Left lung (tissue), 10 donors: Measurements from ENCODE around the gene SBNO2. TPM values are rescaled to one million over a fixed set of nuclear protein-coding genes. Genes with fewer than 3 reads are reported as not detected.

Experiments
- ATAC-seq: fragments of 200-7000 bp; cut with Tn5 transposase; one replicate; pipeline ENCODE4 v1.9.1; 2020; ENCODE audit warnings: moderate library complexity
- DNase-seq, 4 donors: peaks; one replicate each; pipeline ENCODE4 v3.0.0-alpha.2; 2013 to 2020
- H3K27ac ChIP-seq, 2 donors: fragments of 200-600 bp; sonication (generic) in 1 of 2; one replicate each; pipeline versions ENCODE4 v1.5.0 to v1.8.0; 2020 to 2021
- H3K27me3 ChIP-seq, 2 donors: fragments of 200-600 bp; sonication (generic) in 1 of 2; one replicate each; pipeline versions ENCODE4 v1.5.0 to v1.8.0; 2020 to 2021
- H3K36me3 ChIP-seq, 2 donors: fragments of 200-600 bp; sonication (generic) in 1 of 2; one replicate each; pipeline versions ENCODE4 v1.5.0 to v1.8.0; 2020 to 2021
- H3K4me1 ChIP-seq, 2 donors: fragments of 200-600 bp; one replicate each; pipeline ENCODE4 v1.8.0; 2021
- H3K4me3 ChIP-seq, 2 donors: fragments of 200-600 bp; sonication (generic) in 1 of 2; one replicate each; pipeline versions ENCODE4 v1.5.0 to v1.8.0; 2020 to 2021; ENCODE audit warnings: mild to moderate bottlenecking in 1 of 2
- H3K9me3 ChIP-seq, 2 donors: fragments of 200-600 bp; sonication (generic) in 1 of 2; one replicate each; pipeline versions ENCODE4 v1.5.0 to v1.8.0; 2020 to 2021
- CTCF ChIP-seq, 2 donors: fragments of 200-600 bp; sonication (generic) in 1 of 2; IDR thresholded peaks; one replicate each; pipeline versions ENCODE4 v1.5.0 to v1.8.0; 2021; ENCODE audit warnings: antibody characterized with exemption in 2 of 2
- intact Hi-C, 2 donors: fragments of 100-400 bp; cut with DNase I; formaldehyde crosslinking; loops; one replicate each; pipeline versions ENCODE4 v1.11.2 to v1.14.2; 2022
- polyA plus RNA-seq, 6 donors: library from polyadenylated mRNA; unstranded; fragments of 120-200 nt; gene quantifications; one replicate each; pipeline ENCODE4 v1.2.1, GENCODE V29; 2013; ENCODE audit not compliant: insufficient read length in 6 of 6
- total RNA-seq, 2 donors: library from RNA; stranded (reverse); fragmentation: NEBNext Ultra II Directional; extraction: Animal tissue kit (Norgen Biotek cat#: 25700); gene quantifications; one replicate each; pipeline ENCODE4 v1.2.1, GENCODE V29; 2021
- donor health status: DM: no; HTN: yes; CAD: no.
- donor health status: DM: no; HTN: no; CAD: no.

Gene SBNO2
- total and polyA plus RNA-seq, 8 donors = 17.9 to 119 (median 23.7) TPM

- no peak for TF ChIP-seq CTCF (IDR thresholded peaks at IDR 0.05)
- Histone ChIP-seq H3K27me3 (no peaks in the 10 kb centered on the region), H3K9me3 (peaks cover 0 to 1% of the 10 kb centered on the region in 2 donors), H3K4me3 (peak overlapping the region in 1 of 2 donors; percentile 20), H3K4me1 (peaks cover 46 to 84% of the 10 kb centered on the region in 2 donors), H3K36me3 (peaks cover 0 to 6% of the 10 kb centered on the region in 2 donors), H3K27ac (peak overlapping the region; percentile 93 to 97)
- ATAC-seq (no peak), DNase-seq (peak in 1 of 4 donors; percentile 75)
- intact Hi-C loops = no loop called here
These were observed 72.8 kb downstream of the SBNO2 start for GRCh38 chr19:1101337-1101698.

GRCh38 chr19:1098177-1099051 is 75.7 kb downstream of the SBNO2 start:
- peak in 1 of 4 donors; percentile 83 for DNase-seq
- intact Hi-C loops = no loop called here
- peaks cover 0 to 4% of the 10 kb centered on the region in 2 donors for H3K36me3 ChIP-seq
- no peaks in the 10 kb centered on the region for H3K27me3 ChIP-seq
- peaks cover 45 to 85% of the 10 kb centered on the region in 2 donors for H3K4me1 ChIP-seq
- peaks cover 0 to 1% of the 10 kb centered on the region in 2 donors for H3K9me3 ChIP-seq
- peak; percentile 41 for ATAC-seq
- peak overlapping the region; percentile 79 to 97 for H3K27ac ChIP-seq
- no peak overlapping the region for H3K4me3 ChIP-seq
- no peak for TF ChIP-seq CTCF (IDR thresholded peaks at IDR 0.05)

- H3K36me3 ChIP-seq = peaks cover 0 to 10% of the 10 kb centered on the region in 2 donors
- DNase-seq = no peak
- peaks cover 0 to 1% of the 10 kb centered on the region in 2 donors for H3K9me3 ChIP-seq
- intact Hi-C loops = no loop called here
- peak; percentile 23 for ATAC-seq
- H3K27me3 ChIP-seq = no peaks in the 10 kb centered on the region
- H3K4me3 ChIP-seq = no peak overlapping the region
- H3K27ac ChIP-seq = peak overlapping the region; percentile 75 to 97
- no peak for TF ChIP-seq CTCF (IDR thresholded peaks at IDR 0.05)
- H3K4me1 ChIP-seq = peaks cover 39 to 85% of the 10 kb centered on the region in 2 donors
These were observed 76.3 kb downstream of the SBNO2 start for GRCh38 chr19:1097810-1098176.

GRCh38 chr19:1094978-1095701 is 78.9 kb downstream of the SBNO2 start, which contains the start of gene POLR2E:
TSS of gene POLR2E (minus strand) at chr19:1095375. CDS start at chr19:1095315, 60 bp downstream.
- Histone ChIP-seq H3K9me3 (peaks cover 0 to 1% of the 10 kb centered on the region in 2 donors), H3K27ac (peak within 1 kb of the TSS; percentile 37 to 78), H3K4me3 (peak within 1 kb of the TSS; percentile 87 to 88), H3K27me3 (no peaks in the 10 kb centered on the region), H3K4me1 (peaks cover 17 to 63% of the 10 kb centered on the region in 2 donors), H3K36me3 (peaks cover 0 to 37% of the 10 kb centered on the region in 2 donors)
- DNase-seq = peak; percentile 96 to 100 (median 99)
- ATAC-seq = peak; percentile 89
- intact Hi-C loops = no loop called here
- no peak for TF ChIP-seq CTCF (IDR thresholded peaks at IDR 0.05)

- Histone ChIP-seq H3K9me3 (no peaks in the 10 kb centered on the region), H3K4me1 (peaks cover 17 to 62% of the 10 kb centered on the region in 2 donors), H3K4me3 (peak overlapping the region; percentile 87 to 88), H3K27ac (peak overlapping the region in 1 of 2 donors; percentile 78), H3K36me3 (peaks cover 0 to 42% of the 10 kb centered on the region in 2 donors), H3K27me3 (no peaks in the 10 kb centered on the region)
- intact Hi-C loops = no loop called here
- no peak for TF ChIP-seq CTCF (IDR thresholded peaks at IDR 0.05)
- no peak for ATAC-seq
- no peak for DNase-seq
These were observed 79.5 kb downstream of the SBNO2 start for GRCh38 chr19:1094655-1094977.
